GM21825 (cell line): ENCODE measurements around the gene ATP6V0B.
A peak's percentile ranks its signal among the peaks of the same experiment; 100 is the strongest.

Experiments used
- ATAC-seq: cut with Tn5 transposase; IDR thresholded peaks from one replicate; pipeline ENCODE4 v1.9.1; 2021; ENCODE audit warnings: mild to moderate bottlenecking, moderate library complexity; ENCODE audit not compliant: unreplicated experiment

ATP6V0B gene

GRCh38 chr1:43974443-43975248, at the start of gene ATP6V0B:
Gene ATP6V0B (plus strand): TSS chr1:43974960. CDS start chr1:43975041, 81 bp downstream.
- ATAC-seq = peak; percentile 50

- no peak for ATAC-seq
Measured at GRCh38 chr1:43925846-43926245, 48.9 kb upstream of the ATP6V0B start.

DNA sequence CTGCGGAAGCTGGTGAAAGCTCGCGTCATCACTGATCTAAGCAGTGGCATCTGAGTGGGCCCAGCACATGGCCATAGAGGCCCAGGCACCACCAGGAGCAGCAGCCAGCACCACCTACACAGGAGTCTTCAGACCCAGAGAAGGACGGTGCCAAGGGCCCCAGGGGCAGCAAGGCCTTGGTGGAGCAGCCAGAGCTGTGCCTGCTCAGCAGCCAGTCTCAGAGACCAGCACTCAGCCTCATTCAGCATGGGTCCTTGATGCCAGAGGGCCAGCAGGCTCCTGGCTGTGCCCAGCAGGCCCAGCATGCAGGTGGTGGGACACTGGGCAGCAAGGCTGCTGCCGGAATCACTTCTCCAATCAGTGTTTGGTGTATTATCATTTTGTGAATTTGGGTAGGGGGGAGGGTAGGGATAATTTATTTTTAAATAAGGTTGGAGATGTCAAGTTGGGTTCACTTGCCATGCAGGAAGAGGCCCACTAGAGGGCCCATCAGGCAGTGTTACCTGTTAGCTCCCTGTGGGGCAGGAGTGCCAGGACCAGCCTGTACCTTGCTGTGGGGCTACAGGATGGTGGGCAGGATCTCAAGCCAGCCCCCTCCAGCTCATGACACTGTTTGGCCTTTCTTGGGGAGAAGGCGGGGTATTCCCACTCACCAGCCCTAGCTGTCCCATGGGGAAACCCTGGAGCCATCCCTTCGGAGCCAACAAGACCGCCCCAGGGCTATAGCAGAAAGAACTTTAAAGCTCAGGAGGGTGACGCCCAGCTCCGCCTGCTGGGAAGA, 44.4 kb upstream of the ATP6V0B start:
- no peak for ATAC-seq

DNA sequence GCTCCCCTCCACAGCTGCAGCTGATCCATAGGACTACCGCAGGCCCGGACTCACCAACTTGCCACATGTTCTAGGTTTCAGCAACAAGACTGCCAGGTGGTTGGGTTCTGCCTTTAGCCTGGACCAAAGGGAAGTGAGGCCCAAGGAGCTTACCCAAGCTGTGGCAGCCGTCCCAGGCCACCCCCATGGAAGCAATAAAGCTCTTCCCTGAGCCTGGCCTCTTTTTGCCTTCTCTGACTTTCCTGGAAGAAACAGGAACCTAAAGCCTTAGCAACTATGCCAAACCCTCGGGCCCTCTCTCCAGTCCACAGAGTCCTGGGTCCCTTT, 43.8 kb upstream of the ATP6V0B start:
- ATAC-seq = no peak

DNA sequence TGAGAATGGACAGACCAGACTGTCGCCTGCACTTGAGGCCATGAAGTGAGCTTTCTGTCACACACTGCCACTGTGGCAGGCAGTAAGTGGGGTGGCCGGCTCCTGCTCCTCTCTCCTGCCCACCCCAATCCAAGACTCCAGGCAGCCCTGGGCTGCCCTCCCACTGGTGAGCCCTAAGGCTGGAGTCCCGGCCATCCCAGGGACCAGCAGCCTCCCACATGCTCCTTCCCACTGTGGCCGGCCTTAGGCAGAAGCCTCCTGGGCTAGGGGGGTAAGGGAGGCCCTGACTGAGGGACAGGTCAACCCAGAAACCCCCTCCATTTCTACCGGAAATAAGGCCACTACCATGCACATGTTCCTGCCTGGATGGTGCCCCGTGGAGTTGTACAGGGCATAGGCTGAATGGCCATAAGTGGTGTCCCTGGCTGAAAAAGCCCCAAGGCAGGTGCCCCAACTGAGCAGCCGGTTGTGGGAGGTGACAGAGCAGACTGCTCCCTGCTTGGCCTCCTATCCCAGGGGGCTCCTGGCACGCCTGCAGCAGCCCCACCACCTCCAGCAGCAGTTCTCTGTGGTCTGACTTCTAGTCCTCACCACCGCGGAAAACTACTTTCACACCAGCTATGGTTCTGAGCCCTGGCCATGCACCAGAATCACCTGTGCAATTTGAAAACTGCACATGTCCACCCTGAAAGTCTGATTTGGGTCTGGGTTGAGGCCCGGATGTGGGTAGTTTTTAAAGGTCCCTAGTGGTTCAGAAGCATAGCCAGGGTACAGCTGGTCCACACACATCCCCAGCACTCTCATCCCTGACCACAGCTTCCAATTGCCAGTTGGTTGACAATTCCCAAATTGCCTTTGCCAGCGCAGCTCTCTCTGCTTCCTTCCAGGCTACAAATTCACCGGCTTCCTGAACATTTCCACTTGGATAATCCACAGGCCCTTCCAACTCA, 42.8 kb upstream of the ATP6V0B start:
- ATAC-seq = no peak

DNA sequence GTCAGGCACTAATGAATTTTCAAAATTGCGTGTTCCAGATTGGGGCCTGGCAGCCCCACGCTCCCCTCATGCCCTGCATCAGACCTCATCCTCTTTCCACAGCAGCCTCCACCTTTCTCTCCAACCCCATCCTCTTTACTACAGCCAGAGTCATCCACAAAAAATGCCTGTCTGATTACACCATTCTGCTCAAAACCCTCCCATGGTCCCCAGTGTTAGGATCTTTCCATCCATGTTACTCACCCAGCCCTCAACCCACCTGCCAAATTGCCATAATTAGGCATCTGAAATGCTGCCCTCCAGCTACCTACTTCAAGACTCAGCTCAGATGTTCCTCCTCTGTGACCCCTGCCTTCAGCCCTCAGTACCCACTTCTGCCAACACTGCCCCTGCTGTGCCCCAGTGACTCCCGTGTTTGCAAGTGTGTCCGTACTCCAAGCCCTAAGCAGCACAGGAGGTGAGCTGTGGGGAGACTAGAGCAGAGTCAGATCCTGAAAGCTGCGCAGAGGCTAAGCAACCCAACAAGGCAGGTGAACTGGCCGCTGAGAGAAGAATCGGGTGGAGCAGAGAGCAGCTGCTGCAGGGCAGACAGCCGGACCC, 41.9 kb upstream of the ATP6V0B start:
- ATAC-seq = no peak

DNA sequence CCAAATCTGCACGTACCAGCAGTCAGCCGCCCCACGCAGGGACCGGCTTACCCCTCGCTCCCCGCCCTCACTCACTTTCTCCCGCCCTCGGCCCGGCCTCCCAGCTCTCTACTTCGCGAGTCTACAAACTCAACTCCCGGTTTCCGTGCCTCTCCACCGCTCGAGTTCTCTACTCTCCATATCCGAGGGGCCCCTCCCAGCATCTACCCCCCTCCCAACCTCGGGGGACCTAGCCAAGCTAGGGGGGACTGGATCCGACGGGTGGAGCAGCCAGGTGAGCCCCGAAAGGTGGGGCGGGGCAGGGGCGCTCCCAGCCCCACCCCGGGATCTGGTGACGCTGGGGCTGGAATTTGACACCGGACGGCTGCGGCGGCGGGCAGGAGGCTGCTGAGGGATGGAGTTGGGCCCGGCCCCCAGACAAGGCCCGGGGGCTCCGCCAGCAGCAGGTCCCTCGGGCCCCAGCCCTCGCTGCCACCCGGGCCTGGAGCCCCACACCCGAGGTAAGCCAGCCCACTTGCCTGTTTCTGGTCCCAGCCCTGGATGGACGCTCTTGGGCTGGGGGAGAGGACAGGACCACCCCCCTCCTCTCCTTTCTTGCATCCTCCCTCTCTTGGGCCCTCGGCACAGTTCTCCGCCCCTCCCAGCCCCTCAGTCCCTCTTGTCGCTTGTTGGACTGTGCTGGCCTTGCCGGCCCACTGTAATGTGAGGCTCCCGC, 41.2 kb upstream of the ATP6V0B start, which contains the start of gene ARTN:
ARTN (plus strand) TSS at position 416 of the 715 bp plus-strand sequence. CDS start 1,856 bp downstream, outside the sequence.
- no peak for ATAC-seq

- no peak for ATAC-seq
Measured at GRCh38 chr1:43934101-43934985, 40.4 kb upstream of the ATP6V0B start.

- no peak for ATAC-seq
Measured at GRCh38 chr1:43934986-43935324, 39.8 kb upstream of the ATP6V0B start.

DNA sequence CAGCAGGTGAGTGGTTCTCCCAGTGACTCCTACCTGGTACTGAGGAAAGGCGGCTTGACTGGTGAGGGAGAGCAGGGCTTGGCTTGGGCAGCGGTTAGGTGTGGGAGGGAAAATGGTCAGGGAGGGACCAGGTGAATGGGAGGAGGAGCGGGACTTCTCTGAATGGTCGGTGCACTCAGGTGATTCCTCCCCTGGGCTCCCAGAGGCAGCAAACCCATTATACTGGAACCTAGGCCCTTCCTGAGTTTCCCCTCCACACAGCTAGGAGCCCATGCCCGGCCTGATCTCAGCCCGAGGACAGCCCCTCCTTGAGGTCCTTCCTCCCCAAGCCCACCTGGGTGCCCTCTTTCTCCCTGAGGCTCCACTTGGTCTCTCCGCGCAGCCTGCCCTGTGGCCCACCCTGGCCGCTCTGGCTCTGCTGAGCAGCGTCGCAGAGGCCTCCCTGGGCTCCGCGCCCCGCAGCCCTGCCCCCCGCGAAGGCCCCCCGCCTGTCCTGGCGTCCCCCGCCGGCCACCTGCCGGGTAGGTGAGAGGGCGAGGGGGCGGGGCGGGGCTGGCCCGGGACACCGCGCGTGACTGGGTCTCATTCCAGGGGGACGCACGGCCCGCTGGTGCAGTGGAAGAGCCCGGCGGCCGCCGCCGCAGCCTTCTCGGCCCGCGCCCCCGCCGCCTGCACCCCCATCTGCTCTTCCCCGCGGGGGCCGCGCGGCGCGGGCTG, 38.9 kb upstream of the ATP6V0B start:
- no peak for ATAC-seq

DNA sequence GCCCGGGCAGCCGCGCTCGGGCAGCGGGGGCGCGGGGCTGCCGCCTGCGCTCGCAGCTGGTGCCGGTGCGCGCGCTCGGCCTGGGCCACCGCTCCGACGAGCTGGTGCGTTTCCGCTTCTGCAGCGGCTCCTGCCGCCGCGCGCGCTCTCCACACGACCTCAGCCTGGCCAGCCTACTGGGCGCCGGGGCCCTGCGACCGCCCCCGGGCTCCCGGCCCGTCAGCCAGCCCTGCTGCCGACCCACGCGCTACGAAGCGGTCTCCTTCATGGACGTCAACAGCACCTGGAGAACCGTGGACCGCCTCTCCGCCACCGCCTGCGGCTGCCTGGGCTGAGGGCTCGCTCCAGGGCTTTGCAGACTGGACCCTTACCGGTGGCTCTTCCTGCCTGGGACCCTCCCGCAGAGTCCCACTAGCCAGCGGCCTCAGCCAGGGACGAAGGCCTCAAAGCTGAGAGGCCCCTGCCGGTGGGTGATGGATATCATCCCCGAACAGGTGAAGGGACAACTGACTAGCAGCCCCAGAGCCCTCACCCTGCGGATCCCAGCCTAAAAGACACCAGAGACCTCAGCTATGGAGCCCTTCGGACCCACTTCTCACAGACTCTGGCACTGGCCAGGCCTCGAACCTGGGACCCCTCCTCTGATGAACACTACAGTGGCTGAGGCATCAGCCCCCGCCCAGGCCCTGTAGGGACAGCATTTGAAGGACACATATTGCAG, 38.2 kb upstream of the ATP6V0B start:
- ATAC-seq = no peak

GRCh38 chr1:43937179-43937865, 37.4 kb upstream of the ATP6V0B start:
- ATAC-seq = no peak

DNA sequence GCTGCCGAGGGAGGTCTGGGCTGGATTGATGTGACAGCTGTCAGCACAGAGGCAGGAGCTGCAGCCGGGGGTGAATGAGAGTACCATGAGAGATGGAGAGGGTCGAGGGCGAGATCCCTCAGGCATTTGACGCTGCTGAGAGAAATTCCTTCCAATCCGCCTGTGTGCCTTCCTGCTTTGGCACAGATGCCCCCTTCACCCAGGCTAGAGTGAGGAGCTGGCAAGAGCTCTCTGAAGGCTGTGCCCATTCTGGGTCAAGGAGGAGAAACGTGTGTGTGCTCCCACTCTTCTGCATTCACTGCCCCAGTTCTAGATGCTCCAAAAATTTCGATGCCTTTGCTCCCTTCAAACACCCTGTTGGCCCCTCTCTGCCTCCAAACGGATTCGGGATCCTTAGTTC, 36.4 kb upstream of the ATP6V0B start:
- no peak for ATAC-seq

- no peak for ATAC-seq
Measured at GRCh38 chr1:43938892-43939587, 35.7 kb upstream of the ATP6V0B start.

DNA sequence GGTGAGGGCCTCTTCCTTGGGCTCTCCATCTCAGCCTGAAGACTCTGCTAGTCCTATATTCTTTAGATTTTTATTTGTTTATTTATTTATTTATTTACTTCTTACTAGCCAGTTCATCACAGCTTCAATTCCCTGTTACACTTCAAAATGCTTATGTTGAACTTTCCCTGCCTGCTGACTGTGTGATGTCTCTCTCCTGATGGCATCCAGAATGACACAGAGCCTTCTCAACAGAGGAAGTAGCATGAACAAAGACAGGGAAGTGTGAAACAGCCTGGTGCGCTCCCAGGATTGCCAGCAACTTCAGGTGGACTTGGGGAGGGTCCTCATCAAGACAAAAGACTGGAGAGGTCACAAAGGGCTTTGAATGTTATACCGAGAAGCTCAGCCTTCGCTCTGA, 32.3 kb upstream of the ATP6V0B start:
- no peak for ATAC-seq

DNA sequence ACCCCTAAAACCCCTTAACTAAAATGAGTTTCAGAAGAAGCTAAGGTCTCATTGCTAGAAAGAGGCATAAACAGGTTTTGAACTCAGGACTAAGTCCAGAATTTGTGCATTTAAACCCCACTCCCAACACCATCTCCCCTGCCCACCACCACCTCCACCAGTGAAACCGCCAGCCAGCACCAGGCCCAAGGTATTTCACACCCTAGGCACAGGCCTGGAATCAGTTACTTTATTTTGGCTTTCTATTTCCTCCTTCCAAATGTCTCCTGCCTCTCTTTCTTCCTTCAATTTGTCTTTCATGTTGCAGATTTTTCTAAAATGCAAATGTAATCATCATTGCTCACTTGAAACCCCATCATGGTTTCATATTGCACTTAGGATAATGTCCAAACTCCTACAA, 29.9 kb upstream of the ATP6V0B start:
- ATAC-seq = no peak
